Measurements from ENCODE around the gene CTNNBIP1.

GRCh38 chr1:9889411-9889810, 20.7 kb downstream of the CTNNBIP1 start:
- TF ChIP-seq, protein P1, sequence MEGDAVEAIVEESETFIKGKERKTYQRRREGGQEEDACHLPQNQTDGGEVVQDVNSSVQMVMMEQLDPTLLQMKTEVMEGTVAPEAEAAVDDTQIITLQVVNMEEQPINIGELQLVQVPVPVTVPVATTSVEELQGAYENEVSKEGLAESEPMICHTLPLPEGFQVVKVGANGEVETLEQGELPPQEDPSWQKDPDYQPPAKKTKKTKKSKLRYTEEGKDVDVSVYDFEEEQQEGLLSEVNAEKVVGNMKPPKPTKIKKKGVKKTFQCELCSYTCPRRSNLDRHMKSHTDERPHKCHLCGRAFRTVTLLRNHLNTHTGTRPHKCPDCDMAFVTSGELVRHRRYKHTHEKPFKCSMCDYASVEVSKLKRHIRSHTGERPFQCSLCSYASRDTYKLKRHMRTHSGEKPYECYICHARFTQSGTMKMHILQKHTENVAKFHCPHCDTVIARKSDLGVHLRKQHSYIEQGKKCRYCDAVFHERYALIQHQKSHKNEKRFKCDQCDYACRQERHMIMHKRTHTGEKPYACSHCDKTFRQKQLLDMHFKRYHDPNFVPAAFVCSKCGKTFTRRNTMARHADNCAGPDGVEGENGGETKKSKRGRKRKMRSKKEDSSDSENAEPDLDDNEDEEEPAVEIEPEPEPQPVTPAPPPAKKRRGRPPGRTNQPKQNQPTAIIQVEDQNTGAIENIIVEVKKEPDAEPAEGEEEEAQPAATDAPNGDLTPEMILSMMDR (IDR thresholded peaks at IDR 0.05; ENCODE audit: low read depth, low read length) = no peak
- TF ChIP-seq, protein P2, sequence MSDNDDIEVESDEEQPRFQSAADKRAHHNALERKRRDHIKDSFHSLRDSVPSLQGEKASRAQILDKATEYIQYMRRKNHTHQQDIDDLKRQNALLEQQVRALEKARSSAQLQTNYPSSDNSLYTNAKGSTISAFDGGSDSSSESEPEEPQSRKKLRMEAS (IDR thresholded peaks at IDR 0.05; ENCODE audit: low read depth, low read length) = no peak
- no peak for TF ChIP-seq POLR2A (IDR thresholded peaks at IDR 0.05; ENCODE audit: extremely low read depth, insufficient read length)

Data from NB4 (cell line).